ENCODE measurements around the gene YAP1.

Gene YAP1

DNA sequence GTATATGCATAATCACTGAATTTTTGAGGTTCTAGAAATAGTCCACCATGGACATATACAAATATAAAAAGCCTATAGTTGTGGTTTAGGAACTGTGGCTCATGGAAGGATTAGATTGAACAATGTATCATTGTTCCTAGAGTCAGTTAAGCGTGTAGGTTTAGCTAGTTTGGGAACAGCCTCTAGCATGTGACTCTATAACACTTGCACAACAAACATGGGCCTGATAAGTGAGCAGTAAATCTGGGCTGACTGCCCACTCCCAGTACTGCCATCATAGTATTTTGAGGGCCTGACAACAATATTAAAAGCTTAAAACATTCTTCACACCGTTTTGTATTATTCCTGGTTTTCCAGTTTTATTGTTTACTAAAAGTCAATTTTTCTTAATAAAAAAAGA lies 47.0 kb downstream of the YAP1 start:
- DNase-seq: no peak

DNA sequence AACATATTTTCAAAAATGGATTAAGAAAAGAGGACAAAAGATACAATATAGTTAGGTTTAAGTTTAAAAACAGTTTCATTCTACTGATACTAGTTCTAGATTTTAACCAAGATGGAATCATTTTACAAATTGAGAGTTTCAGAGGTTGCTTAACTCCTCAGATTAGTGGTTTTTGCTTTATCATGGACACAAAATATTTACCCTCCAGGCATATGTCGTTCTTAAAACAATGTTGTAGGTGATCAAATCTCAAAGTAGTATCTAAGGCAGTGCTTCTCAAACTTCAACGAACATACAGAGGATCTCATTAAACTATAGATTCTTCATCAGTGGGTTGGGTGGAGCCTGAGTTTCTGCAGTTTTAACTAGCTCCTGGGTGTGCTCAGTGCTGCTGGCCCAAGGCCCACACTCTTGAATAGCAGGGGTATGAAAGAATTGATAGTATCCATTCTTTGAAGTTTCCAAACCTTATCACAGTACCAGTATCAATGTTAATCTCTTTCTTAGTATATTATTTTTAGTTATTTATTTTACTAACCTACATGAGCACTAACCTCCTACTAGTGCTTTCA lies 48.0 kb downstream of the YAP1 start:
- no peak for DNase-seq

DNA sequence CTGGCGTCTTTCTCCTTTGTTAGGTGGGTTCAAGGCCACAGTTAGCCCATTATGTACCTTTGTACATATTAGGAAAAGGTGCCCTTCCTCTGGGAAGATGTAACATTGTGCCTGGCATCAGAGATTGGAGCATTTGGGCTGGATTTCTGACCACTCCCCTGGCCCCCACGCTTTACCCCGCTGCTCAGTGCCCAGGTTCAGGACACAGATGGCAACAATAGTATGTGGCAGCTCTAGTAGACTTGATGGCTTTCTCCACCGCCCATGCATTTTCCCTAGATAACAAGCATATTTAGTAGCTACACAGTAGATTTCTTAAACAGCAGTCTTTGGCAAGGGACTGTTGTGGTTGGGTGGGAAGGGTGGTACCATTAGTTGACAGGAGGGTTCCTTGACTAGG lies 53.1 kb downstream of the YAP1 start:
- DNase-seq: no peak

GRCh38 chr11:102166175-102167064 lies 56.2 kb downstream of the YAP1 start:
- no peak for DNase-seq

- DNase-seq: no peak
Observed at GRCh38 chr11:102168481-102168880, 58.2 kb downstream of the YAP1 start.

GRCh38 chr11:102171101-102171500 lies 60.9 kb downstream of the YAP1 start:
- no peak for DNase-seq

DNA sequence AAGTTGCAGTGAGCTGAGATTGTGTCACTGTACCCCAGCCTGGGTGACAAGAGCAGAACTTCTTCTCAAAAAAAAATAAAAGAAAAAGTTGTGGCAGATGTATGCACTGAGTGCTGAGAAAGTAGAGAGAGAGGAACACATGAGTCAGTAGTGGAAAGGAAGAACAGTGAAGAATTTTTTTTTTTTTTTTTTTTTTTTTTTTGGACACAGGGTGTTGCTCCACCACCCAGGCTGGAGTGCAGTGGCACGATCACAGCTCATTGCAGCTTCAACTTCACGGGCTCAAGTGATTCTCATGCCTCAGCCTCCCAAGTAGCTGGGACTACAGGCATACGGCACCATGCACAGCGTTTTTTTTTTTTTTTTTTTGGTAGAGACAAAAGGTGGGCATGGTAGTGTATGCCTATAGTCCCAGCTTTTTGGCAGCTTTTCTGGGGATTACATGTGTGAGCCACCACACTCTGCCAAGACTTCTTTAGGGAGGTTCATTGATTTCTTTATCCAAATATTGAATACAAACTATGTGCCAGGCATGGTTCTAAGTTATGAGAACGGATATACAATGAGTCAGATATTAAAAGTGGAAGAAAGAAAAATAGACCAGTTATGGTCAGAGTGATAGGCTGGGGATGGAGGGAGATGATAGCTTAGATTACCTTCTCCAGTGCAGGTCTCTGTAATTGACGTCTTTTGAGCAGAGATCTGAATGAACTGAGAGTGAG lies 62.0 kb downstream of the YAP1 start:
- DNase-seq: no peak

GRCh38 chr11:102177126-102177525 lies 66.9 kb downstream of the YAP1 start:
- no peak for DNase-seq

- DNase-seq: no peak
Observed at GRCh38 chr11:102177974-102178631, 67.9 kb downstream of the YAP1 start.

GRCh38 chr11:102179371-102179770 lies 69.1 kb downstream of the YAP1 start:
- no peak for DNase-seq

DNA sequence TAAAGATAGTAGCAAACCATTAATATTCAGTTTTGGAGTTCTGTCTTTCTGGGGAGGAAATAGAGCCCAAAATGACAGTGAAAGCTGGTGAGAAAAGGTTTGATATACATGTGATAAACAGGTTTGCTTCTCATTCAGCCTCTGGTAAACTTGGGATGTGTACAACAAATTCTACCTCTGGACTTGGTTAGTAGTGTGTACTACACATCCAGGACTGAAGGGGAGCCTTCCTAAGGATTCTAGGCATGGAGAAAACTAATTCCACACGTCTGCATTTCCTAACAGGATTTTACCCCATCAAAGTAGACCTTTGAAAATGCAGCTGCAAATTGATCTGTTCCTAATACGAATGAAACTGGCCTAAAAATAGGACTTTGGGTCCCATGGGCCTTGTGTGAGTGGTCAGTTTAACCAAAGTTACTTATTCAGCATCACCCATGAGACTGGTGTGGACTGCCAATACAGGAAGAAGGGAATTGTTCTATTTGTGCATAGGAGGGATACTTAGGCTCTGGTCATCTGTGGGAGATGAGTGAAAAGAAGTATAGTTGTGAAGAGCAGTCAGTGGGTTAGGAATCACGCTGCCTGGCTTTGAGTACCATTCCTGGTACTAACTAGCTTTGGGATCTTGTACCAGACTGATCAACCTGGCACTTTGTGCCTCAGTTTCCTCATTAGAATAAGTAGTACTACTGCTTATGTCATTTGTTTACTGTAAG lies 74.2 kb downstream of the YAP1 start:
- DNase-seq: no peak

- no peak for DNase-seq
Observed at GRCh38 chr11:102186551-102187191, 76.4 kb downstream of the YAP1 start.

GRCh38 chr11:102187416-102188151 lies 77.3 kb downstream of the YAP1 start:
- no peak for DNase-seq

- no peak for DNase-seq
Observed at GRCh38 chr11:102188488-102188887, 78.2 kb downstream of the YAP1 start.

DNA sequence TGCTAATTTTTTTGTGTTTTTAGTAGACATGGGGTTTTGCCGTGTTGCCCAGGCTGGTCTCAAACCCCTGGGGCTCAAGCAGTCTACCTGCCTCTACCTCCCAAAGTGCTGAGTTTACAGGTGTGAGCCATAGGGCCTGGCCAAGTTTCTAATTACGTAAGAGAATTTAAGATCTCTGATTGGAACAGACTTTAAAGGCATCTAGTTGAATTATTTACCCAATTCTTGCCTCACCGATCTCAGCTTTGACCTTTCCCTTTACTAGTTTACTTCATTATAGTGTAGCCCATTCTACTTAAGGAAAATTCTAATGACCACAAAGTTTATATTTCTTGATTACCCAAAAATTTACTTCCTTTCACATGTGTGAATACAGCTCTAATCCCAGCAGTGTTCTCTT lies 81.6 kb downstream of the YAP1 start:
- DNase-seq: no peak

GRCh38 chr11:102192349-102193066 lies 82.3 kb downstream of the YAP1 start:
- no peak for DNase-seq

DNA sequence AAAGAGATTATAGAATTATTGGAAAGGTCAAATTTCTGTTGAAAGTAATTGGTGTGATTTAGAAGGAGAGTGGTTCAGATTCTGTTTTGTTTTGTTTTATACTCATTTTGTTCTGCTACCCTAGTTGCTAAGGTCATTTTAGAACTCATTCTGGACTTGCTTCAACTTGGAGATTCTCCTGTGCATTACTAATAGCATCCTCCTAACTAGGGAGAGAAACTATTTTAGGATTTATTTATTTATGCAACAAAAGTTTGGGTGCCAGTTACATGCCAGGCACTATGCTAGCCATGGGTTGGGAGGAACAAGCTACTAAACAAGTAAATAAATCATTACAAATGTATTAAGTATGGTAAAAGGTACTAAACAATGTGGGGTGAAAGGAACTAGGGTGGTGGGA lies 84.0 kb downstream of the YAP1 start:
- DNase-seq: no peak

DNA sequence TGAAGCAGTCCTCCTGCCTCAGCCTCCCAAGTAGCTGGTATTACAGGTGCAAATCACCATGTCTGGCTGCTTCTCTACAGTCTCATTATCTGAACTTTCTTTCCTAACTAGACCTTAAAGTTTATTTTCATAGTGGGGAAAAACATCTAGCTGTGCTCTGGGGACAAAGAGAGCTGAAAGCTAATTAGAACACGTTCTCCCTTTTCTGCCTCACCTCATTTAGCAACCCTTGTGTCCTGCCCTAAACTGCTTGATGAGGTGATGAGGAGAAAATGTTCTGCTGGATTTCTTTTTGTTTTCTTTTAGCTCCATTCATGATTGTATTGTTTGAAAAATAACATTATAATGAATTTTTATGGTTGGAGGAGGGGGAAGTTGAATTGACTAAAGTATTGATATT lies 84.7 kb downstream of the YAP1 start:
- DNase-seq: no peak

DNA sequence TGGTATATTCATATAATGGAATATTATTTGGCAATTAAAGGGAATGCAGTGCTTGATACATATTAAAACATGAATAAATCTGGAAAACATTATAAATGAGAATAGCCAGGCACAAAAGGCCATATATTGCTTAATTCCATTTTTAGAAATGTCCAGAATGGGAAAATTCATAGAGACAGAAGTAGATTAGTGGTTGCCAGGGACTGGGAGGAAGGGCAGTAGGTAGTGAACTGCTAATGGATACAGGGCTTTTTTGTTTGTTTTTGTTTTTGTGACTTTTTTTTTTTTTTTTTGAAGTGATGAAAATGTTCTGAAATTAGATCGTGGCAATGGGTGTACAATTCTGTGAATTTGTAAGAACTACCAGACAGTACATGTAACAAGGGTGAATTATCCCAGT lies 86.1 kb downstream of the YAP1 start:
- DNase-seq: no peak

All from anterior cingulate cortex (tissue), 58 donors.